ENCODE measurements around the gene NOLC1.

Gene NOLC1

GRCh38 chr10:102211615-102212299 is 59.6 kb downstream of the NOLC1 start:
- DNase-seq, result no peak

Data from effector CD8-positive, alpha-beta T cell (primary cell).